ENCODE data around the gene MUC6. TPM values are rescaled to one million over a fixed set of nuclear protein-coding genes. Genes with fewer than 3 reads are reported as not detected.

Gene MUC6
- total and polyA plus RNA-seq, 10 of the 15 experiments (the other 5 are each of a cell fraction or from before 2014, with no cell fraction given), result 0.03 TPM; not detected in 8

GRCh38 chr11:1038361-1038760 lies 1.8 kb upstream of the MUC6 start:
- POLR2A ChIA-PET, result no interaction called here

More at GRCh38 chr11:1038361-1038760, 1.8 kb upstream of the MUC6 start:
- H3K9me3 ChIP-seq (replicated peaks; ENCODE audit: control insufficient read depth, insufficient read depth, low read length), result no peaks in the 10 kb centered on the region
- in situ Hi-C loops (cut with MboI), result no loop called here
- 43% methylated on average over 10 of the region's 10 CpGs for WGBS (ENCODE audit: insufficient coverage, insufficient replicate concordance, low lambda C conversion rate, missing lambda C conversion rate)
- no peaks in the 10 kb centered on the region for H3K27me3 ChIP-seq (replicated peaks in 1 of 2; ENCODE audit: control insufficient read depth in 2 of 2, insufficient read depth in 2 of 2, low read length in 1 of 2)
- no TSS peak for BruUV-seq (replicated peaks)
- H3K36me3 ChIP-seq (ENCODE audit: control insufficient read depth in 2 of 2, insufficient read depth in 2 of 2, low read length in 1 of 2), result no peaks in the 10 kb centered on the region
- DNase-seq (ENCODE audit: low read depth, low spot score) (no peak), ATAC-seq (no peak), FAIRE-seq (no peak)
- no peak overlapping the region for H3K9ac ChIP-seq (ENCODE audit: control insufficient read depth, insufficient read depth, low read length)
- intact Hi-C loops (cut with micrococcal nuclease; ENCODE audit: unreplicated experiment), result no loop called here
- ChIA-PET RAD21 (ENCODE audit: unreplicated experiment) (no interaction called here), SMC1A (ENCODE audit: uncharacterized antibody, unreplicated experiment) (no interaction called here), CTCF (no interaction called here)
- no peak overlapping the region for H3K4me3 ChIP-seq
- no peak overlapping the region for H3K4me2 ChIP-seq (ENCODE audit: control insufficient read depth, insufficient read depth)
- H2AFZ ChIP-seq (ENCODE audit: control insufficient read depth, low read depth, low read length), result no peak overlapping the region
- H4K20me1 ChIP-seq (ENCODE audit: control insufficient read depth, insufficient read depth), result no peaks in the 10 kb centered on the region
- H3K4me1 ChIP-seq (ENCODE audit: control insufficient read depth, insufficient read depth, low read length), result no peaks in the 10 kb centered on the region
- H3K27ac ChIP-seq (ENCODE audit: control insufficient read depth, insufficient read depth), result no peak overlapping the region
- TF ChIP-seq MAX (IDR thresholded peaks at IDR 0.05; ENCODE audit: low read depth, low read length) (no peak), RUNX3 (IDR thresholded peaks at IDR 0.05; ENCODE audit: low read length) (no peak), EGR1 (IDR thresholded peaks at IDR 0.05; ENCODE audit: borderline replicate concordance in 1 of 2, low read depth in 2 of 2, low read length in 2 of 2) (no peak), CHD4 (IDR thresholded peaks at IDR 0.05) (no peak), EZH2 (IDR thresholded peaks at IDR 0.05; ENCODE audit: borderline replicate concordance, control insufficient read depth, low read depth, low read length) (no peak), NR2F1 (conservative IDR thresholded peaks at IDR 0.05) (no peak), FOXK2 (IDR thresholded peaks at IDR 0.05) (no peak)
- TF ChIP-seq, protein P1, sequence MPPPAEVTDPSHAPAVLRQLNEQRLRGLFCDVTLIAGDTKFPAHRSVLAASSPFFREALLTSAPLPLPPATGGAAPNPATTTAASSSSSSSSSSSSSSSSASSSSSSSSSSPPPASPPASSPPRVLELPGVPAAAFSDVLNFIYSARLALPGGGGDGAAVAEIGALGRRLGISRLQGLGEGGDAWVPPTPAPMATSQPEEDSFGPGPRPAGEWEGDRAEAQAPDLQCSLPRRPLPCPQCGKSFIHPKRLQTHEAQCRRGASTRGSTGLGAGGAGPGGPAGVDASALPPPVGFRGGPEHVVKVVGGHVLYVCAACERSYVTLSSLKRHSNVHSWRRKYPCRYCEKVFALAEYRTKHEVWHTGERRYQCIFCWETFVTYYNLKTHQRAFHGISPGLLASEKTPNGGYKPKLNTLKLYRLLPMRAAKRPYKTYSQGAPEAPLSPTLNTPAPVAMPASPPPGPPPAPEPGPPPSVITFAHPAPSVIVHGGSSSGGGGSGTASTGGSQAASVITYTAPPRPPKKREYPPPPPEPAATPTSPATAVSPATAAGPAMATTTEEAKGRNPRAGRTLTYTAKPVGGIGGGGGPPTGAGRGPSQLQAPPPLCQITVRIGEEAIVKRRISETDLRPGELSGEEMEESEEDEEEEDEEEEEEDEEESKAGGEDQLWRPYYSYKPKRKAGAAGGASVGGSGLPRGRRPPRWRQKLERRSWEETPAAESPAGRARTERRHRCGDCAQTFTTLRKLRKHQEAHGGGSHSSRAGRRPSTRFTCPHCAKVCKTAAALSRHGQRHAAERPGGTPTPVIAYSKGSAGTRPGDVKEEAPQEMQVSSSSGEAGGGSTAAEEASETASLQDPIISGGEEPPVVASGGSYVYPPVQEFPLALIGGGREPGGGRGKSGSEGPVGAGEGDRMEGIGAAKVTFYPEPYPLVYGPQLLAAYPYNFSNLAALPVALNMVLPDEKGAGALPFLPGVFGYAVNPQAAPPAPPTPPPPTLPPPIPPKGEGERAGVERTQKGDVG (CRISPR knock-in tag; IDR thresholded peaks at IDR 0.05), result no peak
- H3K79me2 ChIP-seq (ENCODE audit: control insufficient read depth, insufficient read depth, low read length), result no peaks in the 10 kb centered on the region
